GM12891 (cell line): Measurements from ENCODE around the gene NCAPG.

Source experiments
- POLR2A ChIP-seq: IDR thresholded peaks from 2 replicates; pipeline ENCODE4 v1.6.1; 2011; ENCODE audit warnings: low read depth, low read length, control low read depth
- POLR2AphosphoS5 ChIP-seq: IDR thresholded peaks from 2 replicates; pipeline ENCODE4 v1.6.1; 2011; ENCODE audit warnings: low read depth, low read length, control low read depth
- SPI1 ChIP-seq: IDR thresholded peaks from 2 replicates; pipeline ENCODE4 v1.6.1; 2011; ENCODE audit warnings: low read depth, low read length, control low read depth

- TF ChIP-seq SPI1 (no peak), POLR2AphosphoS5 (no peak), POLR2A (no peak)
Measured at GRCh38 chr4:17867276-17867675, 56.5 kb downstream of the NCAPG start.
